CD4-positive, alpha-beta T cell (primary cell): ENCODE data around the gene GPR157. TPM values are rescaled to one million over a fixed set of nuclear protein-coding genes. Genes with fewer than 3 reads are reported as not detected.

Experiments used
- ATAC-seq: fragments of 200-7000 bp; cut with Tn5 transposase; one replicate; pipeline ENCODE4 v1.10.0; 2022; ENCODE audit warnings: mild to moderate bottlenecking; ENCODE audit not compliant: poor library complexity
- CTCF ChIA-PET: fragments of 350-600 bp; sonication (Branson Sonifier 250); formaldehyde crosslinking; loops from one replicate; lab custom pipeline; 2021; ENCODE audit warnings: antibody characterized with exemption, inconsistent platforms; lab: Charles Lee
- POLR2A ChIA-PET: fragments of 350-600 bp; sonication (Branson Sonifier 250); formaldehyde crosslinking; loops from one replicate; lab custom pipeline; 2021; ENCODE audit warnings: antibody characterized with exemption, inconsistent platforms; lab: Charles Lee
- DNase-seq, 14 experiments: peaks; one replicate each; pipeline ENCODE4 v3.0.0-alpha.2; 2013 to 2020; ENCODE audit warnings: mixed read lengths in 2 of 14
- H3K27ac ChIP-seq, 2 donors: one replicate each; pipeline versions ENCODE4 v1.5.1 to v1.7.0; 2013; ENCODE audit warnings: low read length in 2 of 2, low read depth in 1 of 2, mild to moderate bottlenecking in 1 of 2
- H3K27me3 ChIP-seq, 2 experiments: 1 replicate in 1 of 2; 2 replicates in 1 of 2; pipeline versions ENCODE4 v1.6.1 to v1.7.0; 2013; ENCODE audit warnings: low read length in 2 of 2, control low read depth in 1 of 2, mild to moderate bottlenecking in 1 of 2, moderate library complexity in 1 of 2; ENCODE audit not compliant: insufficient read depth in 2 of 2, control insufficient read depth in 1 of 2
- H3K36me3 ChIP-seq: one replicate; pipeline ENCODE4 v1.6.1; 2013; ENCODE audit warnings: low read length, control low read depth; ENCODE audit not compliant: insufficient read depth
- H3K4me1 ChIP-seq: one replicate; pipeline ENCODE4 v1.6.1; 2013; ENCODE audit warnings: low read length, control low read depth; ENCODE audit not compliant: insufficient read depth
- H3K4me3 ChIP-seq: one replicate; pipeline ENCODE4 v1.5.1; 2013; ENCODE audit warnings: mild to moderate bottlenecking, low read length, moderate library complexity
- H3K9me3 ChIP-seq, 2 experiments: 1 replicate in 1 of 2; 2 replicates in 1 of 2; pipeline versions ENCODE4 v1.6.1 to v1.7.0; 2013; ENCODE audit warnings: low read length in 2 of 2, mild to moderate bottlenecking in 2 of 2, control low read depth in 1 of 2, moderate library complexity in 1 of 2; ENCODE audit not compliant: control insufficient read depth in 1 of 2, insufficient read depth in 1 of 2
- H3K27ac Mint-ChIP-seq: one replicate; pipeline ENCODE4 v1.8.0; 2020; ENCODE audit warnings: mixed read lengths
- H3K27me3 Mint-ChIP-seq: one replicate; pipeline ENCODE4 v1.8.0; 2021; ENCODE audit warnings: mixed read lengths
- H3K36me3 Mint-ChIP-seq: one replicate; pipeline ENCODE4 v1.8.0; 2021; ENCODE audit warnings: low read depth, mixed read lengths
- H3K4me1 Mint-ChIP-seq: one replicate; pipeline ENCODE4 v1.8.0; 2021; ENCODE audit warnings: low read depth, mixed read lengths
- H3K4me3 Mint-ChIP-seq: one replicate; pipeline ENCODE4 v1.8.0; 2020; ENCODE audit warnings: mild to moderate bottlenecking, mixed read lengths
- H3K9me3 Mint-ChIP-seq: one replicate; pipeline ENCODE4 v1.8.0; 2020; ENCODE audit warnings: mixed read lengths
- CTCF ChIP-seq: fragments of 200-600 bp; IDR thresholded peaks from one replicate; pipeline ENCODE4 v1.8.0; 2022; ENCODE audit warnings: antibody characterized with exemption, mild to moderate bottlenecking
- intact Hi-C, 2 experiments: fragments of 100-400 bp; cut with DNase I in 1 of 2; cut with micrococcal nuclease in 1 of 2; formaldehyde crosslinking; loops; one replicate each; pipeline versions ENCODE4 v1.15.1 to v1.9.0; 2023 to 2025; cut with DNase I, micrococcal nuclease
- total RNA-seq, 174 experiments: library from RNA in 2 of 174; stranded (reverse) in 2 of 174; gene quantifications; one replicate each; pipeline ENCODE4 v1.2.3 and lab custom pipeline; 2021 to 2026

GPR157 gene
- total RNA-seq, 2 experiments from 2014 or later, result 2.1 to 5.1 TPM

GRCh38 chr1:9129266-9130041, 552 bp upstream of the GPR157 start:
- Mint-ChIP-seq H3K27me3 (no peaks in the 10 kb centered on the region), H3K4me3 (peak overlapping the region; percentile 76), H3K4me1 (peaks cover 39% of the 10 kb centered on the region), H3K9me3 (no peaks in the 10 kb centered on the region), H3K36me3 (no peaks in the 10 kb centered on the region), H3K27ac (peak overlapping the region; percentile 58)
- intact Hi-C loops, result loop anchor here in 1 of 2 experiments (2.0 to 10.0 kb wide), 5 partner anchors 105 to 903 kb away; partner anchors contain the start of genes CTNNBIP1, H6PD, SPSB1 and UBE4B
- DNase-seq (peak; percentile 75 to 94 (median 84)), ATAC-seq (peak; percentile 69)
- no peak for TF ChIP-seq CTCF
- peak overlapping the region; percentile 44 for H3K4me3 ChIP-seq
- H3K9me3 ChIP-seq, result no peaks in the 10 kb centered on the region
- ChIA-PET CTCF (interaction anchor here (1.2 to 2.2 kb wide), 6 partner anchors 8 to 125 kb away, joined by 3 to 10 read pairs (median 4); partner anchors contain the start of gene H6PD), POLR2A (interaction anchor here (0.8 to 2.1 kb wide), 7 partner anchors 9 to 251 kb away, joined by 3 to 7 read pairs (median 4); partner anchors contain the start of genes ENO1, H6PD and SPSB1)
- no peaks in the 10 kb centered on the region for H3K36me3 ChIP-seq
- peaks cover 25% of the 10 kb centered on the region for H3K4me1 ChIP-seq
- peak overlapping the region; percentile 56 for H3K27ac ChIP-seq
- no peaks in the 10 kb centered on the region for H3K27me3 ChIP-seq

- H3K4me3 Mint-ChIP-seq, result peak overlapping the region; percentile 91
Observed at GRCh38 chr1:9128166-9128519, 759 bp downstream of the GPR157 start.

More at GRCh38 chr1:9128166-9128519, 759 bp downstream of the GPR157 start:
- H3K4me1 ChIP-seq, result peaks cover 25% of the 10 kb centered on the region
- H3K27me3 Mint-ChIP-seq, result no peaks in the 10 kb centered on the region
- no peak overlapping the region for H3K27ac ChIP-seq
- intact Hi-C loops, result loop anchor here in 1 of 2 experiments (1.0 to 10.0 kb wide), 6 partner anchors 107 to 904 kb away; partner anchors contain the start of genes CTNNBIP1, H6PD, SPSB1 and UBE4B
- ATAC-seq, result no peak
- no peaks in the 10 kb centered on the region for H3K9me3 ChIP-seq
- H3K4me3 ChIP-seq, result peak overlapping the region; percentile 70
- no peaks in the 10 kb centered on the region for H3K9me3 Mint-ChIP-seq
- no peaks in the 10 kb centered on the region for H3K27me3 ChIP-seq
- ChIA-PET CTCF (interaction anchor here (0.6 to 2.2 kb wide), 3 partner anchors 14 to 701 kb away, joined by 3 to 10 read pairs (median 4); no protein-coding TSS in a partner anchor), POLR2A (interaction anchor here (0.7 to 2.1 kb wide), 3 partner anchors 7 to 106 kb away, joined by 3 to 7 read pairs (median 6); partner anchors contain the start of gene H6PD)
- peak overlapping the region; percentile 70 for H3K27ac Mint-ChIP-seq
- no peak for TF ChIP-seq CTCF
- no peaks in the 10 kb centered on the region for H3K36me3 ChIP-seq
- peaks cover 40% of the 10 kb centered on the region for H3K4me1 Mint-ChIP-seq
- DNase-seq, result no peak
- no peaks in the 10 kb centered on the region for H3K36me3 Mint-ChIP-seq
